Thoracic aorta (tissue), 2 donors: ENCODE results near the gene SNORC. TPM values are rescaled to one million over a fixed set of nuclear protein-coding genes. Genes with fewer than 3 reads are reported as not detected.
A peak's percentile ranks its signal among the peaks of the same experiment; 100 is the strongest.

Experiments used
- ATAC-seq: fragments of 150-250 bp; one replicate; pipeline ENCODE4 v1.8.0; 2017; ENCODE audit warnings: low read depth; ENCODE audit not compliant: insufficient number of reproducible peaks, low FRiP score
- DNase-seq: peaks from one replicate; pipeline ENCODE4 v3.0.0-alpha.2; 2020; ENCODE audit warnings: low spot score
- H3K27ac ChIP-seq, 2 donors: fragments of 200-600 bp; sonication (generic); 1 replicate in 1 of 2; 2 replicates in 1 of 2; pipeline ENCODE4 v1.5.1; 2016; ENCODE audit warnings: mild to moderate bottlenecking in 2 of 2, moderate library complexity in 2 of 2
- H3K27me3 ChIP-seq: fragments of 200-600 bp; sonication (generic); replicated peaks from 2 replicates; pipeline ENCODE4 v1.6.0; 2016; ENCODE audit warnings: mild to moderate bottlenecking; ENCODE audit not compliant: insufficient read depth
- H3K36me3 ChIP-seq: fragments of 200-600 bp; sonication (generic); one replicate; pipeline ENCODE4 v1.5.1; 2016
- H3K4me1 ChIP-seq, 2 donors: fragments of 200-600 bp; sonication (generic); 1 replicate in 1 of 2; 2 replicates in 1 of 2; pipeline versions ENCODE4 v1.5.1 to v1.6.0; 2016; ENCODE audit warnings: low read depth in 2 of 2, mild to moderate bottlenecking in 1 of 2; ENCODE audit not compliant: control insufficient read depth in 1 of 2
- H3K4me3 ChIP-seq: fragments of 200-600 bp; sonication (generic); 2 replicates; pipeline ENCODE4 v1.5.1; 2016; ENCODE audit warnings: mild to moderate bottlenecking
- H3K9me3 ChIP-seq: fragments of 200-600 bp; sonication (generic); 2 replicates; pipeline ENCODE4 v1.5.1; 2016
- CTCF ChIP-seq: fragments of 200-600 bp; sonication (generic); IDR thresholded peaks from one replicate; pipeline ENCODE4 v1.5.1; 2019; ENCODE audit warnings: antibody characterized with exemption
- total RNA-seq, 2 donors: library from RNA; depleted of rRNA; stranded (reverse); fragments of >200 nt; gene quantifications; one replicate each; pipeline versions ENCODE4 v1.1.0 to v1.2.3, GENCODE V29; 2016

SNORC gene
- total RNA-seq, 2 donors from 2014 or later, result 0.41 to 0.63 TPM

- no peak for TF ChIP-seq CTCF
- Histone ChIP-seq H3K27ac (no peak overlapping the region), H3K27me3 (no peaks in the 10 kb centered on the region), H3K9me3 (no peaks in the 10 kb centered on the region), H3K4me1 (peaks cover 0 to 7% of the 10 kb centered on the region in 2 donors), H3K36me3 (peaks cover 28% of the 10 kb centered on the region), H3K4me3 (no peak overlapping the region)
- ATAC-seq (no peak), DNase-seq (no peak)
Measured at GRCh38 chr2:232836934-232837333, 33.1 kb upstream of the SNORC start.

GRCh38 chr2:232838406-232838874, 31.6 kb upstream of the SNORC start:
- H3K4me3 ChIP-seq, result no peak overlapping the region
- TF ChIP-seq CTCF, result no peak
- H3K9me3 ChIP-seq, result no peaks in the 10 kb centered on the region
- DNase-seq, result no peak
- H3K4me1 ChIP-seq, result peaks cover 0 to 7% of the 10 kb centered on the region in 2 donors
- H3K27ac ChIP-seq, result no peak overlapping the region
- no peak for ATAC-seq
- peaks cover 27% of the 10 kb centered on the region for H3K36me3 ChIP-seq
- H3K27me3 ChIP-seq, result no peaks in the 10 kb centered on the region

GRCh38 chr2:232839411-232840079, 30.5 kb upstream of the SNORC start:
- Histone ChIP-seq H3K27me3 (no peaks in the 10 kb centered on the region), H3K4me1 (peaks cover 0 to 7% of the 10 kb centered on the region in 2 donors), H3K4me3 (no peak overlapping the region), H3K27ac (no peak overlapping the region), H3K36me3 (peaks cover 28% of the 10 kb centered on the region), H3K9me3 (no peaks in the 10 kb centered on the region)
- ATAC-seq (no peak), DNase-seq (peak; percentile 15)
- TF ChIP-seq CTCF, result no peak

GRCh38 chr2:232842689-232843088, 27.4 kb upstream of the SNORC start:
- DNase-seq (no peak), ATAC-seq (no peak)
- TF ChIP-seq CTCF, result no peak
- Histone ChIP-seq H3K9me3 (no peaks in the 10 kb centered on the region), H3K27ac (no peak overlapping the region), H3K4me1 (peaks cover 0 to 7% of the 10 kb centered on the region in 2 donors), H3K4me3 (no peak overlapping the region), H3K27me3 (no peaks in the 10 kb centered on the region), H3K36me3 (peaks cover 41% of the 10 kb centered on the region)

- Histone ChIP-seq H3K27me3 (no peaks in the 10 kb centered on the region), H3K36me3 (peaks cover 51% of the 10 kb centered on the region)
- no peak for DNase-seq
Measured at GRCh38 chr2:232843834-232844233, 26.2 kb upstream of the SNORC start.

More at GRCh38 chr2:232843834-232844233, 26.2 kb upstream of the SNORC start:
- ATAC-seq, result no peak
- Histone ChIP-seq H3K9me3 (no peaks in the 10 kb centered on the region), H3K4me3 (no peak overlapping the region), H3K4me1 (peaks cover 0 to under 1% of the 10 kb centered on the region in 2 donors), H3K27ac (no peak overlapping the region)
- TF ChIP-seq CTCF, result no peak
